Prostate gland (tissue), 2 donors: ENCODE data around the gene SLC4A1AP. TPM values are rescaled to one million over a fixed set of nuclear protein-coding genes. Genes with fewer than 3 reads are reported as not detected.
"Not testable (repeated sequence)": the region's sequence is repeated elsewhere in the genome, so short reads cannot be mapped to it uniquely, and the experiment has no call there.

Experiments
- DNase-seq: peaks from one replicate; pipeline ENCODE4 v3.0.0-alpha.2; 2019; ENCODE audit warnings: low spot score
- H3K27ac ChIP-seq, 2 donors: fragments of 200-600 bp; sonication (generic); 2 replicates each; pipeline ENCODE4 v1.5.1; 2017 to 2019
- H3K27me3 ChIP-seq: fragments of 200-600 bp; sonication (generic); replicated peaks from 2 replicates; pipeline ENCODE4 v1.5.1; 2019; ENCODE audit not compliant: insufficient read depth
- H3K36me3 ChIP-seq, 2 donors: fragments of 200-600 bp; sonication (generic); 1 replicate in 1 of 2; 2 replicates in 1 of 2; pipeline versions ENCODE4 v1.5.1 to v1.8.1; 2017 to 2019
- H3K4me1 ChIP-seq: fragments of 200-600 bp; sonication (generic); replicated peaks from 2 replicates; pipeline ENCODE4 v1.5.1; 2019
- H3K4me3 ChIP-seq, 2 donors: fragments of 200-600 bp; sonication (generic); 2 replicates each; pipeline ENCODE4 v1.5.1; 2017 to 2019
- H3K9me3 ChIP-seq: fragments of 200-600 bp; sonication (generic); 2 replicates; pipeline ENCODE4 v1.5.1; 2017
- POLR2A ChIP-seq: fragments of 450-650 bp; IDR thresholded peaks from one replicate; pipeline ENCODE4 v1.6.1; 2016; ENCODE audit warnings: antibody characterized with exemption, mild to moderate bottlenecking
- POLR2AphosphoS5 ChIP-seq: sonication (generic); formaldehyde crosslinking; IDR thresholded peaks from one replicate; pipeline ENCODE4 v1.6.1; 2017; ENCODE audit warnings: antibody characterized with exemption
- WGBS: methylation state at CpG from one replicate; pipeline ENCODE4 v1.1.5; 2018; 5-methylcytosine and 5-hydroxymethylcytosine counted together
- intact Hi-C: fragments of 100-400 bp; cut with DNase I; formaldehyde crosslinking; loops from one replicate; pipeline ENCODE4 v1.14.2; 2022
- total RNA-seq, 2 donors: library from RNA; depleted of rRNA; stranded (reverse); fragments of >200 nt; gene quantifications; one replicate each; pipeline ENCODE4 v1.1.0, GENCODE V29; 2016
- TF ChIP-seq, protein P1 (sequence below), 4 experiments: fragments of 200-600 bp in 2 of 4; fragments of 450-650 bp in 2 of 4; sonication (generic) in 2 of 4; IDR thresholded peaks; 1 replicate in 3 of 4; 2 replicates in 1 of 4; pipeline ENCODE4 v1.5.1; 2016 to 2019; ENCODE audit warnings: antibody characterized with exemption in 4 of 4, mild to moderate bottlenecking in 2 of 4, moderate library complexity in 2 of 4

The SLC4A1AP gene
- total RNA-seq, 2 donors from 2014 or later = 19.8 to 37.9 TPM

DNA sequence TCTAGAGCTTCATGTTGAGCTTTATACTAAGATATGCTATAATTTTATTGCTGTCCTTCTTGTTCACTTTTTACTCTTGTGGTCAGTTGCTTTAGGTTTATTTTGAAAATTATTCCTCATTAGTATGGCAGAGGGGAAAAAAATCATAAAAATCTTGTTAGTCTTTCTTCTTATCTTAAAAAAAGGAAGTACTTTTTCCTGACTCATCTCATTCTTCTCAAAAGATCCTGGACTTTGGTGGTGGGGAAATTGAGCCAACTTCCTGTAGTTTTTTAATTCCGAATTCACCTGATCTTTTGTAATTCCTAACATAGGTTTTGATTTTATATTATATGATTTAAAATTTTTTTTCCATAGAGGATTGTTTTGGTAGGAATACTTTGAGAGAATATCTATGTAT lies 3.8 kb downstream of the SLC4A1AP start:
- intact Hi-C loops = no loop called here
- no peaks in the 10 kb centered on the region for H3K9me3 ChIP-seq
- no peaks in the 10 kb centered on the region for H3K27me3 ChIP-seq
- 81% methylated on average over 1 of the region's 1 CpG for WGBS
- TF ChIP-seq POLR2AphosphoS5 (no peak), POLR2A (no peak)
- TF ChIP-seq, protein P1, sequence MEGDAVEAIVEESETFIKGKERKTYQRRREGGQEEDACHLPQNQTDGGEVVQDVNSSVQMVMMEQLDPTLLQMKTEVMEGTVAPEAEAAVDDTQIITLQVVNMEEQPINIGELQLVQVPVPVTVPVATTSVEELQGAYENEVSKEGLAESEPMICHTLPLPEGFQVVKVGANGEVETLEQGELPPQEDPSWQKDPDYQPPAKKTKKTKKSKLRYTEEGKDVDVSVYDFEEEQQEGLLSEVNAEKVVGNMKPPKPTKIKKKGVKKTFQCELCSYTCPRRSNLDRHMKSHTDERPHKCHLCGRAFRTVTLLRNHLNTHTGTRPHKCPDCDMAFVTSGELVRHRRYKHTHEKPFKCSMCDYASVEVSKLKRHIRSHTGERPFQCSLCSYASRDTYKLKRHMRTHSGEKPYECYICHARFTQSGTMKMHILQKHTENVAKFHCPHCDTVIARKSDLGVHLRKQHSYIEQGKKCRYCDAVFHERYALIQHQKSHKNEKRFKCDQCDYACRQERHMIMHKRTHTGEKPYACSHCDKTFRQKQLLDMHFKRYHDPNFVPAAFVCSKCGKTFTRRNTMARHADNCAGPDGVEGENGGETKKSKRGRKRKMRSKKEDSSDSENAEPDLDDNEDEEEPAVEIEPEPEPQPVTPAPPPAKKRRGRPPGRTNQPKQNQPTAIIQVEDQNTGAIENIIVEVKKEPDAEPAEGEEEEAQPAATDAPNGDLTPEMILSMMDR (IDR thresholded peaks at IDR 0.05) = no peak
- H3K4me1 ChIP-seq = peaks cover 4% of the 10 kb centered on the region
- H3K27ac ChIP-seq = no peak overlapping the region
- no peak overlapping the region for H3K4me3 ChIP-seq
- peaks cover 3 to 6% of the 10 kb centered on the region in 2 donors for H3K36me3 ChIP-seq
- DNase-seq = no peak

DNA sequence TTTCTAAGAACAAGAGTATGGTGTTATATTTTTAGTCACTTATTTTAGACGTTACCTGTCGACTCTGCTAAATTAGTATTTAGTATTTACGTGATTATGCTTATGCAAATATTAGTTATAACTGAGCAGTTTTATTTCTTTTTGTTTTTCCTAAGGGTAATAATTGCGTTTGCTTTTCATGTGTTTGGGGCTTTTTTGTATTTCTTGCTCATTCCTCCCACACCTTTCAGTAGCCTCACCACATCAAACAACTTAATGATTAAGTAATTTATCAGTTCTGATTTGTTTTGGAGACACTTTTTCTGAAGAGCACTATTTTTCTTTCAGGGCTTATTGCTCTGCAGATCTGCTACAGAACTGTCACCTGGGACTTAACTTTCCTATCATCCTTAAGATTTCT lies 7.5 kb downstream of the SLC4A1AP start:
- TF ChIP-seq, protein P1 (IDR thresholded peaks at IDR 0.05) = no peak
- TF ChIP-seq POLR2AphosphoS5 (no peak), POLR2A (no peak)
- H3K4me1 ChIP-seq = no peaks in the 10 kb centered on the region
- no peak overlapping the region for H3K27ac ChIP-seq
- 92% methylated on average over 4 of the region's 4 CpGs for whole genome bisulfite sequencing
- DNase-seq = no peak
- intact Hi-C loops = no loop called here
- H3K4me3 ChIP-seq = no peak overlapping the region
- no peaks in the 10 kb centered on the region for H3K27me3 ChIP-seq
- H3K9me3 ChIP-seq = no peaks in the 10 kb centered on the region
- peaks cover 3 to 6% of the 10 kb centered on the region in 2 donors for H3K36me3 ChIP-seq

DNA sequence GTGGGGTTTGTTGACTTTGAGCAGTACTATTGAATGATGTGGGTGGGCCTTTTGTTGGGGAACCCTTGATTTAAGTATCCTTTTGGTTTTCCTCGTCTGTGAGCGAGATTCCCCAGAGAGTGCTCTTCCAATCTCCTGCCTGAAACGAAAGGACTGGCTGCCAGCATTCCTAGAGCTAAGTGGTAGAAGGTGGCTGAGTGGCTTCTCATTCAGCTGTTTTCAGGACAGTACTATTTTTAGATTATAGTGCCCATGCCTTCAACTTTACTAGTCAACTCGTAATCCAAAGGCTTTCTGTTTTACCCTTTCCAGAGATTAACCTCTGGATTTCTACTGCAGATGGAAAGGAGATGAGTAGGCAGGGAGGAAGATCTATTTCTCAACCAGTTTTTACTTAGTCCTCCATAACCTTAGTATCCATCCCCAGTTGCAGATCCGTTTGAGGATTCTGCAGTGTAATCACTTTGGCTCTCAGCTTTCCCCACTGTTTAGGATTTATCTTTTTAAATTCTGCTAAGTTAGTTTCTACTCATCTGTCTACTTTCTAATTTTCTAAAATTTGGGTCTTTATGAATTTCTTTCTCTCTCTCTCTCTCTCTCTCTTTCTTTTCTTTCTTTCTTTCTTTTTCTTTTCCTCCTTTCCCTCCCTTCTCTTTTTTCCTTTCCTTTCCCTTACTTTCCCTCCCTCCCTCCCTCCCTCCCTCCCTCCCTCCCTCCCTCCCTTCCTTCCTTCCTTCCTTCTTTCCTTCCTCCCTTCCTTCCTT lies 9.2 kb downstream of the SLC4A1AP start:
- no peaks in the 10 kb centered on the region for H3K9me3 ChIP-seq
- intact Hi-C loops = no loop called here
- H3K36me3 ChIP-seq = peaks cover 3 to 6% of the 10 kb centered on the region in 2 donors
- no peak for DNase-seq
- no peak overlapping the region for H3K27ac ChIP-seq
- whole genome bisulfite sequencing = 72% methylated on average over 5 of the region's 5 CpGs
- no peaks in the 10 kb centered on the region for H3K27me3 ChIP-seq
- no peak overlapping the region for H3K4me3 ChIP-seq
- TF ChIP-seq POLR2A (no peak), POLR2AphosphoS5 (no peak)
- TF ChIP-seq, protein P1 (IDR thresholded peaks at IDR 0.05) = no peak
- H3K4me1 ChIP-seq = no peaks in the 10 kb centered on the region

DNA sequence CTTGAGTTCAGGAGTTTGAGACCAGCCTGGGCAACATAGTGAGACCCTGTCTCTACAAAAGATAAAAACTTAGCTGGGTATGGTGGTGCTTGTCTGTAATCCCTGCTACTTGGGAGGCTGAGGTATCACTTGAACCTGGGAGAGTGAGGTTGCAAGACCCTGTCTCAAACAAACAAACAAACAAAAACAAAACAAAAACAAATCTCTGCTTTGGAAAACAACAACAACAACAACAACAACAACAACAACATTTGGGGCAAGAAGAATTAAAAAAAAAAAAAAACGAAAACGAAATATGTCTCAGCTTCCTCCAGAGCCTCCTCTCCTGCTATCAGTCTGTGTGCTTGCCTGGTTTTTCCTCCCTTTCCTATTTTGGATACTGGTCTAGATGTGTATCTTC lies 16.9 kb downstream of the SLC4A1AP start:
- intact Hi-C loops = no loop called here
- 72% methylated on average over 2 of the region's 2 CpGs for WGBS
- Histone ChIP-seq H3K9me3 (no peaks in the 10 kb centered on the region), H3K27ac (no peak overlapping the region), H3K4me3 (no peak overlapping the region), H3K4me1 (no peaks in the 10 kb centered on the region), H3K27me3 (no peaks in the 10 kb centered on the region), H3K36me3 (no peaks in the 10 kb centered on the region)
- DNase-seq = no peak
- no peak for TF ChIP-seq POLR2AphosphoS5
- TF ChIP-seq, protein P1 (IDR thresholded peaks at IDR 0.05) = no peak
- no peak for TF ChIP-seq POLR2A

DNA sequence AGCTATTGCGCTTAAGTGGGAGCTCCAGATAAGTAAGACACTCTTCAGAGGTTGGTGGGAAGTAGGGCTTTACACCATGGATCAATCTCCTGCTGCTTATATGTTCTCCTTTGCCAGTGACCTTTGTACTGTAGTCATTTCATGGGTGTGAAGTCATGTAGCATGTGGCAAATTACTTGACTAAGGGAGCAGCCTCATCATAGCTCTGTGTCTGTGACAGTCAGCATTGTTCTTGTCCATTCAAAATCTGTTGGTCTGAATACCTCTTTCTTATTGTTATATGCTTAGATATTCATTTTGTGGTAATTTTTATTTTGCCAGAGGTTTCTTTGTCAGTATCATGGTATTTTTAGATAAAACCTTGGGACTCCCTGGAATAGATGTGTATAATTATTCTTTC lies 18.2 kb downstream of the SLC4A1AP start:
- intact Hi-C loops = no loop called here
- 88% methylated on average over 1 of the region's 1 CpG for WGBS
- Histone ChIP-seq H3K4me3 (no peak overlapping the region), H3K27ac (no peak overlapping the region), H3K36me3 (no peaks in the 10 kb centered on the region), H3K9me3 (no peaks in the 10 kb centered on the region), H3K4me1 (no peaks in the 10 kb centered on the region), H3K27me3 (no peaks in the 10 kb centered on the region)
- TF ChIP-seq POLR2AphosphoS5 = no peak
- TF ChIP-seq, protein P1 (IDR thresholded peaks at IDR 0.05) = no peak
- TF ChIP-seq POLR2A = no peak
- no peak for DNase-seq

DNA sequence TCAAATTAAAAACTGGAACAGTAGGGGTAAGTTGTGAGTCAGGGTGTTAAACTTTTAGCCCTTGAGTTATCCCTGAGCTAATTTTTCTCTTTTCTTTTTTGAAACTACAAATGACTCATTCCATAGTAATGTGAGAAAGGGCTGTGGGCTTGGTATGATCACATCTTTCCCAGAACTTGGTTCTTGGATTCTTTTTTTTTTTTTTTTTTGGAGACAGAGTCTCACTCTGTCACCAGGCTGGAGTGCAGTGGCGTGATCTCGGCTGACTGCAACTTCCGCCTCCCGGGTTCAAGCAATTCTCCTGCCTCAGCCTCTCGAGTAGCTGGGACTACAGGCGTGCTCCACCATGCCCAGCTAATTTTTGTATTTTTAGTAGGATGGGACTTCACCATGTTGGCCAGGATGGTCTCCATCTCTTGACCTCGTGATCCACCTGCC lies 18.7 kb downstream of the SLC4A1AP start:
- H3K36me3 ChIP-seq, H3K27me3 ChIP-seq, H3K4me3 ChIP-seq, H3K27ac ChIP-seq, intact Hi-C loops, H3K4me1 ChIP-seq, H3K9me3 ChIP-seq, DNase-seq: not testable (repeated sequence)
- WGBS = 85% methylated on average over 7 of the region's 7 CpGs
